ENCODE data around the gene SPTB.

The SPTB gene

DNA sequence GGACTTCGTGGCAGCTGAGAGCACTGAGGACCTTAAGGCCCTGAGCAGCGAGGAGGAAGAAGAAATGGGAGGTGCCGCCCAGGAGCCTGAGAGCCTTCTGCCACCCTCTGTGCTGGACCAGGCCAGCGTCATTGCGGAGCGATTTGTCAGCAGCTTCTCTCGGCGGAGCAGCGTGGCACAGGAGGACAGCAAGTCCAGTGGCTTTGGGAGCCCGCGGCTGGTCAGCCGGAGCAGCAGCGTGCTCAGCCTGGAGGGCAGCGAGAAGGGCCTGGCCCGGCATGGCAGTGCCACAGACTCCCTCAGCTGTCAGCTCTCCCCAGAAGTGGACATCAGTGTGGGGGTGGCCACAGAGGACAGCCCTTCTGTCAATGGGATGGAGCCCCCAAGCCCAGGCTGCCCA is 138.5 kb downstream of the SPTB start:
- no peak overlapping the region for H3K4me3 ChIP-seq (ENCODE audit: low read depth, low read length)
- no peak for DNase-seq (ENCODE audit: low read depth)

GRCh38 chr14:64738281-64738804 is 141.4 kb downstream of the SPTB start:
- no peak overlapping the region for H3K4me3 ChIP-seq (ENCODE audit: low read depth, low read length)
- DNase-seq (ENCODE audit: low read depth) = no peak

GRCh38 chr14:64737391-64738280 is 142.1 kb downstream of the SPTB start:
- DNase-seq (ENCODE audit: low read depth) = no peak
- no peak overlapping the region for H3K4me3 ChIP-seq (ENCODE audit: low read depth, low read length)

DNA sequence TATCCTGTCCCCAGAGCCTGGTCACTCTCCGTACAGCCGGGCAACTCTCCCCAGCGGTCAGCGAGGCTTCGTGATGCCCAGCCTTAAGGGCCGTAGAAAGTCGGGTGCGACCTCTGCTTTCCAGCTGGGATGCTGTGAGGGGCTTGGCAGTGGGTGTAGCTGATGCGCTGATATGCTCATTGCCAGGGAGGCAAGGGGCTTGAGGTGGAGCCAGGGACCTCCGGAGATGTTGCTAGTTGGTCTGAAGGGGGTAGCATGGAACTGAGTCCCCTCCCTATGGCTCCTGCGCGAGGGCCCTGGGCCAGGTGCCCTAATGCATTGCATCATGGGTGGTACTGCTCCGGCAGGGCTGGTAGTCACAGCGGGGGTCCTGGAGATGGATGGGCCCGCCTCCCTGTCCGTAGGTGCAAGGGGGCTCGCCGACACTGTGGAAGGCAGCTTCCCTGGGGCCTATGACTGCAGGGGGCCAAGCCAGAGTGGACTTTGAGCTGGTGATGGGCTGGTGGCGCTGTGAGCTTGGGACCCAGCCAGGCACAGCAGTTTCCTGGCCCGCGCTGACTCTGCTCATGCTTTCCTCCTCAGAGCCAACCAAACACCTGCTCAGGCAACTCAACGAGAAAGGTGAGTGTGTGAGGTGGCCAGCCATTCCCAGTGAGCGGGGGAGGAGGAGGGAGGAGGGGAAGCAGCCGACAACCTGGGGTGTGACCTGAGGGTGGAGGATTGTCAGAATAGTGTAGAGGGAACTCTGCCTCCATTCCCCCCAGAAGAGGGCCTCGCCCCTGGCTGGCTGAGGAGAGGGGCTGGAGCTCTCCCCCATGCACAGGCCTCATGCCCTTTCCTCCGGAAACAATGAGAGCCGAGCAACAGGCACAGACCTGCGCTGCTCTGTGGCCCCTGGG is 143.2 kb downstream of the SPTB start:
- no peak overlapping the region for H3K4me3 ChIP-seq (ENCODE audit: low read depth, low read length)
- no peak for DNase-seq (ENCODE audit: low read depth)

DNA sequence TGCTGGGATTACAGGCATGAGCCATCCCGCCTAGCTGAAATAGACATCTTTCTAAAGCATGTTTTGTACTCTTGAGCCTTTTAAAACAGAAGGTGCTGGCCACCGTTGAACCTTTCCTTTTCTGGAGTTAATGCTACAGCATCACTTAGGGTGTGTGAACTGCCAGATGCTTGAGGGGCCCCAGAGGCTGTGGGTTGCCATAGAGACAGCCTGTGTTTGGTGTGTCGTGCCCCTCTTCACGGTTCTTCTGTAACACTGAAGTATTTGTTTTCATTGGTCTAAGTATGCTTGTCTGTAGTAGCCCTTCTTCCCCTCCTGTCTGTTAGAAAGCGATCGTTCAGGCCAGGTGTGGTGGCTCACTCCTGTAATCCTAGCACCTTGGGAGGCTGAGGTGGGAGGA is 144.7 kb downstream of the SPTB start:
- H3K4me3 ChIP-seq (ENCODE audit: low read depth, low read length) = no peak overlapping the region
- no peak for DNase-seq (ENCODE audit: low read depth)

DNA sequence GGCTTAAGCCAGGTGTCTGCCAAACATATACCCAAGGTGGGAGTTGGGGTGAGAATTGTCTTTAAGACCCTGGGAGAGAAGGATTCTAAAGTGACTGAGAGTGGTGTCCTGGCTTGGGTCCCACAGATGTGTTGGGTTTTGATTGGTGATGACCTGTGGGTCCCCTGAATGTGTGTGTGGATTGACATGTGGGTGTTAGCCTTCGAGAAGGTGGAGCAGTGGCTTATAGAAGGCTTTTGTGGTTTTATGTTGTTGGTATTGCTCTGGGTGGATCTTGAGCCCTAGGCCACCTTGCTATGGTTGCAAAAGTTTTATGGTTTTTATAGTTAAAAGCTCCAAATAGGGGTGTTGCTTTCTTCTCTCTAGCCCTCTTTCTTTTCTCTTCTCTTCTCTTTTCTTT is 145.8 kb downstream of the SPTB start:
- no peak overlapping the region for H3K4me3 ChIP-seq (ENCODE audit: low read depth, low read length)
- DNase-seq (ENCODE audit: low read depth) = no peak

- DNase-seq (ENCODE audit: low read depth) = no peak
- no peak overlapping the region for H3K4me3 ChIP-seq (ENCODE audit: low read depth, low read length)
These were observed 146.4 kb downstream of the SPTB start for GRCh38 chr14:64733321-64733720.

DNA sequence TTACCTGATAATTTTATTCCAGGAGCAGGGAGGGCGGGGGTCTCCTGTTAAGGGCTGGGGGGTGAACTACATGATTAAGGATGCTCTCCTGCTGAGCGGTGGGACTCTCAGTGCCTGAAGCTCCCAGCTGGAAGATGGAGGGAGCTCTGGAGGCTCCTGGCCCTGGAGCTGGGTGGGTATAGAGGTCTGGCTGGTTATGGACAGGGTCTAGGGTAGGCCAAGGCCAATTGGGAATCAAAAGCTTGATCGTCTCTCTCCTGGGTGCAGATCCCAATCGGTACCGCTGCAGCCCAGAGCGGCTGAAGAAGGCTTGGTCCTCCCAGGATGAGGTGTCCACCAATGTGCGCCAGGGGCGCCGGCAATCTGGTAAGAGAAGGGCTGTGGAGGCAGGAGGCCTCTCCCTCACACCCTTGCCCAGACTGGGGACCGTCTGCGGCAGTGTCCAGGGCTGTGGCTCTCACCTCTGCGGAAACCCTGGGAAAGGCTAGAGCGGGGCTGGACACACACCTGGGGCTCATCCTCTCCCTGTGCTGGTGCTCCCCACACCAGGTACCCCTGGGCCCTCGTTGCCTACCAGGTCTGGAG is 147.1 kb downstream of the SPTB start:
- DNase-seq (ENCODE audit: low read depth) = no peak
- H3K4me3 ChIP-seq (ENCODE audit: low read depth, low read length) = no peak overlapping the region

DNA sequence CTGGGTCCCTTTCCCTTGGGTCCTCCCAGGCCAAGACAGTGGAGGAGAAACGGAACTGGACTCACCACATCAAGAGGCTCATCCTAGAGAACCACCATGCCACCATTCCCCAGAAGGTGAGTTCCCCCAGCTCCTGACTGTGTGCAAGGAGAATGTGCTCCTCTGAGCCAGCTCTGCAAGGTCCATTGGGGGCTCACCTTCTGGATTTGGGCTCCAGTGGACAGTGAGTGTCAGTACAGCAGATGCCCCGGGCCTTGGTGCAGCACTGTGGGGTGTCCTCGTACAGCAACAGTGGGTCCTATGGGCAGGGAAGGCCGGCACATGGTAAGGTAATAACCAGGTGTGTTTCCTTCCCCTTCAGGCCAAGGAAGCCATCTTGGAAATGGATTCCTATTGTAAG is 147.6 kb downstream of the SPTB start:
- no peak overlapping the region for H3K4me3 ChIP-seq (ENCODE audit: low read depth, low read length)
- no peak for DNase-seq (ENCODE audit: low read depth)

GRCh38 chr14:64731141-64731581 is 148.5 kb downstream of the SPTB start:
- DNase-seq (ENCODE audit: low read depth) = no peak
- H3K4me3 ChIP-seq (ENCODE audit: low read depth, low read length) = no peak overlapping the region

DNA sequence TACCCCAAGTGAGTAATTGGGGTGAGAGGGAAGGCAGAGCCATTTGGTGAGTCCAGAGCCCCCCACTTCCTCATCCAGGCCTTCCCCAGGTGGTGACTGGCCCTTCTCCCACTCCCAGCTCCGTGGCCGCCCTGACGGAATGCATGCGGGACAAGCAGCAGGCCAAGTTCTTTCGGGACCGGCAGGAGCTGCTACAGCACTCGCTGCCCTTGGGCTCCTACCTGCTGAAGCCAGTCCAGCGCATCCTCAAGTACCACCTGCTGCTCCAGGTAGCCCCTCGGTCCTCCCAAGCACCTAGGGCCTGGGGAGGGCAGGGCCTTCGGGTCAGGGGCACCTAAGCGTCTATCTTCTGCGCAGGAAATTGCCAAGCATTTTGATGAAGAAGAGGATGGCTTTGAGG is 149.0 kb downstream of the SPTB start:
- DNase-seq (ENCODE audit: low read depth) = no peak

GRCh38 chr14:64730061-64730440 is 149.7 kb downstream of the SPTB start:
- DNase-seq (ENCODE audit: low read depth) = no peak
- no peak overlapping the region for H3K4me3 ChIP-seq (ENCODE audit: low read depth, low read length)

More for the DNA sequence above, 149.0 kb downstream of the SPTB start:
- H3K4me3 ChIP-seq (ENCODE audit: low read depth, low read length) = no peak overlapping the region

DNA sequence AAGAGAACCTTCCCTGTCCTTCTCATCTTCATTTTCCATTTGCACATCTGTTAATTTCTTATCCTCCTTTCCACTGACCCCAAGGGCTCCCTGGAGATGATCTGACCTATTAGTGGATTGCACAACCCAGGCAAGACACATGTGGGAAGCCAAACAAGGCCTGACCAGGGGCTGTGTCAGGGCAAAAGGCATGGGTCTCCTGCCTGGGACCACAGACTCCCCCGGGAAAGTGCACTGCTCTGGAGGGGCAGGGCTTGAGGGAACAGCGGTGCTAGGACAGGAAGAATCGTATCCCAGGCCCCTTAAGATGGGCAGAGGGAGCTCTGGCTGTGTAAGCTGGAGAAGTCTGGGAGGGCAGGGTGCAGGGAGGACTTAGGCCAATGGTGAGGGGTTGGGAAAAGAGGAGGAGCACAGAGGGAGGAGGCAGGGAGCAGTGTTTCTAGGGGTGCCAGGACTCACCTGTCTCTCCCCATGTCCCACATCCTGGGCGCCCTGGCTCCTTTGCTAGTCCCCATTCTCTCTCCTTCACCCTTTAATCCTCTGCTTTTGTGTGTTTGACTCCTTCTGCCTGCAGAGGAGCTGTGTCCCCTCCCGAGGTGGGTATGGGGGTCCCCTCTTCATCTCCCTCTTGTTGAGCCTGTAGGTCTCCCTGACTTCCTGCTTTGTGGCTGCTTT is 150.2 kb downstream of the SPTB start:
- DNase-seq (ENCODE audit: low read depth) = no peak
- H3K4me3 ChIP-seq (ENCODE audit: low read depth, low read length) = no peak overlapping the region

DNA sequence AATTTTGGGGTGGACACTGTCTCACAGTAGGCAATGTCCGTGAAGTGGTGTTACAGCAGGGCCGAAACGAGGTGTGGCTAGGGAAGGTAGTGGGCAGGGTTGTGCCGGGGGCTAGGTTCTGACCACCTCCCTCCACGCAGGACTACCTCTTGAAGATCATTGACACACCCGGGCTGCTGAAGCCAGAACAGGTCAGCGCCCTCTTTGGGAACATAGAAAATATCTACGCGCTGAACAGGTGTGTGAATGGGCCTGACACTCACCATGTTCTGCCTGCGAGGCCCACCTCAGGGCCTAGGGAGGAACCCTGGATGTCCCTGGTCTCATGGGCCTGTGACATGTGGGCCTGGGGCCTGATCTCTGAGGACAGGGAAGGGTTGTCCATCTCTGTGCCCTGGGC is 150.9 kb downstream of the SPTB start:
- no peak for DNase-seq (ENCODE audit: low read depth)
- no peak overlapping the region for H3K4me3 ChIP-seq (ENCODE audit: low read depth, low read length)

GRCh38 chr14:64728106-64728505 is 151.6 kb downstream of the SPTB start:
- no peak overlapping the region for H3K4me3 ChIP-seq (ENCODE audit: low read depth, low read length)
- no peak for DNase-seq (ENCODE audit: low read depth)

DNA sequence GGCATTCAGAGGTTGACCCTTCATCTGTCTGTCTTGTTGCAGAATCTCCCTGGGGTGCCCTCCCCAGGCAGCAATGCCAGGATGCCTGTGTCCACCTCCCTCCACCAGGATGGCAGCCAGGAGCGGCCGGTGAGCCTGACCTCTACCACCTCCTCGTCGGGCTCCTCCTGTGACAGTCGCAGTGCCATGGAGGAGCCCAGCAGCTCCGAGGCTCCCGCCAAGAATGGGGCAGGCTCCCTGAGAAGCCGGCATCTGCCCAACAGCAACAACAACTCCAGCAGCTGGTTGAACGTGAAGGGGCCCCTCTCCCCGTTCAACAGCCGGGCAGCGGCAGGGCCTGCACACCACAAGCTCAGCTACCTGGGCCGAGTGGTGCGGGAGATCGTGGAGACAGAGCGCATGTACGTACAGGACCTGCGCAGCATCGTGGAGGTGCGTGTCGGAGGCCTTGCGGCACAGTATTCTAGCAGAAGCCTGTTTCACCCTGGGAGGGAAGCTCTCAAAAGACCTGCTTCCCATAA is 152.1 kb downstream of the SPTB start:
- H3K4me3 ChIP-seq (ENCODE audit: low read depth, low read length) = no peak overlapping the region
- no peak for DNase-seq (ENCODE audit: low read depth)

- no peak overlapping the region for H3K4me3 ChIP-seq (ENCODE audit: low read depth, low read length)
- no peak for DNase-seq (ENCODE audit: low read depth)
These were observed 153.2 kb downstream of the SPTB start for GRCh38 chr14:64726585-64726890.

DNA sequence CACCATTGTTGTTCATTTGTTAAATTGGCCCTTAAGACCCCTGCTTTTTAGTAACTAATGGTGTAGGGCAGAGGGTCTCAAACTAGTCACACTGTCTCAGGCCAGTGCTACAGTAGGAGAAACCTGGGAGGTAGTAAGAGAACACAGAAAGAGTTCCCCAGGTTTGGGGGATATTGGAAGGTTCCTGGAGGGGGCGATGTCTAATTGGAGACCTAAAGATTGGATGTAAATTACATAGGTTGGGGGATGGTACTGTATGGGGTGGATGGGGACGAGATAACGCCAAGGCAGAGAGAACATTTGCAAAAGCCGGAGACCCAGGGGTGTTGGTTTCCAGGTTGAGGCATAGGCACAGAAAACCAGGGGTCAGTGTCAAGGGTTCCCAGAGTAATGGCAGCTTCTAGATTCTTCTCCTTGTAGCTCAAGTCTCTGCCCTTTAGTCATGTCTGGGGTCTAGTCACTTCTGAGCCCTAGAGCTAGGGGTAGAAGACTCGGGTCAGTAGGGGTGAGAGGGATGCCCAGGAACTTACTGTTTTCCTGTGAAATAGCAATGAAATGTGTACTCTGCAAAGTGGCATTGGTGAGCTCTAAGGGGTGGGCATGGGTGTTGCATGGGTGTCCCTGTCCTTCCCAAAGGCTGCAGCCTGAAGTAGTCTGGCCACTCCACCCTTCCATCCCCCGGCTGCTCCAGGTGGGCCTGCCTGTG is 153.7 kb downstream of the SPTB start:
- H3K4me3 ChIP-seq (ENCODE audit: low read depth, low read length) = no peak overlapping the region
- no peak for DNase-seq (ENCODE audit: low read depth)
